Endothelial cell of umbilical vein (primary cell): Measurements from ENCODE around the gene HDAC7. TPM values are rescaled to one million over a fixed set of nuclear protein-coding genes. Genes with fewer than 3 reads are reported as not detected.

Experiments used
- BruUV-seq: library from RNA; stranded (reverse); fragments of 400-500 nt; replicated peaks from 2 replicates; lab custom pipeline; 2021; lab: Mats Ljungman, UMichigan
- CTCF ChIA-PET: fragments of 300-600, 350-600 bp; sonication (Branson Sonifier 250); formaldehyde crosslinking; loops from one replicate; lab custom pipeline; 2021; ENCODE audit warnings: antibody characterized with exemption, inconsistent platforms; lab: Charles Lee
- POLR2A ChIA-PET: fragments of 300-600, 350-600 bp; sonication (Branson Sonifier 250); formaldehyde crosslinking; loops from one replicate; lab custom pipeline; 2021; ENCODE audit warnings: antibody characterized with exemption, inconsistent platforms; lab: Charles Lee
- DNase-seq: peaks from one replicate; pipeline ENCODE4 v3.0.0-alpha.2; 2011; ENCODE audit warnings: low read depth, low spot score
- FAIRE-seq: peaks from 2 replicates; lab custom pipeline; 2011; peaks lifted over from hg19 to GRCh38; lab: Jason Lieb, UNC
- H2AFZ ChIP-seq: 2 replicates; pipeline ENCODE4 v1.6.0; 2012; ENCODE audit warnings: low read depth, low read length, control low read depth, inconsistent platforms
- H3K27ac ChIP-seq: 2 replicates; pipeline ENCODE4 v1.5.1; 2011; ENCODE audit warnings: low read depth, mild to moderate bottlenecking, control low read depth, low read length, moderate library complexity; ENCODE audit not compliant: insufficient read depth
- H3K27me3 ChIP-seq, 2 experiments: 2 replicates each; pipeline versions ENCODE4 v1.6.0 to v1.6.1; 2011; ENCODE audit warnings: low read length in 2 of 2, mixed read lengths in 1 of 2; ENCODE audit not compliant: control insufficient read depth in 2 of 2, insufficient read depth in 2 of 2
- H3K36me3 ChIP-seq, 2 experiments: 2 replicates in 1 of 2; 3 replicates in 1 of 2; pipeline ENCODE4 v1.5.1; 2011; ENCODE audit warnings: low read length in 2 of 2, mild to moderate bottlenecking in 1 of 2, moderate library complexity in 1 of 2; ENCODE audit not compliant: control insufficient read depth in 2 of 2, insufficient read depth in 2 of 2; ENCODE audit errors: extremely low read depth in 1 of 2
- H3K4me1 ChIP-seq: 3 replicates; pipeline ENCODE4 v1.5.1; 2011; ENCODE audit warnings: mild to moderate bottlenecking, low read length; ENCODE audit not compliant: control insufficient read depth, insufficient read depth; ENCODE audit errors: extremely low read depth
- H3K4me2 ChIP-seq: 2 replicates; pipeline ENCODE4 v1.6.1; 2011; ENCODE audit warnings: low read length, control low read depth, mixed read lengths; ENCODE audit not compliant: insufficient read depth
- H3K4me3 ChIP-seq, 3 experiments: fragments of 200-600 bp in 1 of 3; sonication (generic), shearing (Covaris generic) in 1 of 3; replicated peaks in 1 of 3; 2 replicates each; pipeline ENCODE4 v1.5.1; 2011 to 2016; ENCODE audit warnings: control low read depth in 3 of 3, low read length in 3 of 3, mild to moderate bottlenecking in 2 of 3, inconsistent platforms in 1 of 3, low read depth in 1 of 3, moderate library complexity in 1 of 3; ENCODE audit not compliant: insufficient read depth in 1 of 3
- H3K79me2 ChIP-seq: 2 replicates; pipeline ENCODE4 v1.6.0; 2012; ENCODE audit warnings: low read length, inconsistent platforms; ENCODE audit not compliant: control insufficient read depth, insufficient read depth
- H3K9ac ChIP-seq: replicated peaks from 2 replicates; pipeline ENCODE3; 2011; ENCODE audit warnings: low read length, control low read depth; ENCODE audit not compliant: insufficient read depth; ENCODE audit errors: extremely low read depth
- H3K9me1 ChIP-seq: replicated peaks from 3 replicates; pipeline ENCODE4 v1.6.0; 2011; ENCODE audit warnings: mild to moderate bottlenecking, low read length; ENCODE audit not compliant: control insufficient read depth, insufficient read depth; ENCODE audit errors: extremely low read depth
- H3K9me3 ChIP-seq: replicated peaks from 2 replicates; pipeline ENCODE4 v1.5.1; 2012; ENCODE audit warnings: low read length, inconsistent platforms; ENCODE audit not compliant: control insufficient read depth, insufficient read depth
- H4K20me1 ChIP-seq: replicated peaks from 2 replicates; pipeline ENCODE3; 2011; ENCODE audit warnings: mild to moderate bottlenecking, low read length; ENCODE audit not compliant: control insufficient read depth, insufficient read depth; ENCODE audit errors: extremely low read depth
- FOS ChIP-seq: IDR thresholded peaks from 2 replicates; pipeline ENCODE4 v1.6.1; 2011; ENCODE audit warnings: mild to moderate bottlenecking, low read length, moderate library complexity, borderline replicate concordance; ENCODE audit not compliant: insufficient read depth
- GATA2 ChIP-seq: IDR thresholded peaks from 2 replicates; pipeline ENCODE4 v1.7.0; 2011; ENCODE audit warnings: low read depth, mild to moderate bottlenecking, moderate library complexity, mixed read lengths, low read length; ENCODE audit not compliant: insufficient read length, insufficient read depth
- JUN ChIP-seq: IDR thresholded peaks from 2 replicates; pipeline ENCODE4 v1.6.1; 2011; ENCODE audit warnings: borderline replicate concordance, low read depth; ENCODE audit not compliant: insufficient read length, insufficient read depth
- MYC ChIP-seq: IDR thresholded peaks from one replicate; pipeline ENCODE4 v1.6.1; 2011; ENCODE audit warnings: mild to moderate bottlenecking, low read depth, low read length
- POLR2A ChIP-seq: IDR thresholded peaks from 2 replicates; pipeline ENCODE4 v1.6.1; 2012; ENCODE audit warnings: low read depth, mild to moderate bottlenecking, control low read depth, low read length
- dilution Hi-C: fragments of 300-500 bp; cut with MboI; formaldehyde crosslinking; loops from one replicate; pipeline ENCODE4 v1.15.0; 2019; ENCODE audit warnings: low sequenced_read_pairs; ENCODE audit not compliant: extremely low pct_ligation_motif_present
- intact Hi-C: fragments of 100-400 bp; cut with micrococcal nuclease; formaldehyde crosslinking; loops from one replicate; pipeline ENCODE4 v1.10.0; 2022
- polyA plus RNA-seq, 4 experiments: library from polyadenylated mRNA; depleted of rRNA in 3 of 4; stranded (reverse) in 3 of 4; unstranded in 1 of 4; fragments of >200 nt; gene quantifications; 2 replicates each; pipeline versions ENCODE4 v1.2.1 to v1.2.3, GENCODE V29; 2011 to 2012; ENCODE audit warnings: missing spikeins in 1 of 4
- total RNA-seq: library from RNA; stranded (reverse); gene quantifications from 2 replicates; pipeline ENCODE4 v1.2.3, GENCODE V29; 2021

HDAC7 gene
- total and polyA plus RNA-seq, 2 donors (not counting 3 experiments of a cell fraction or from before 2014, with no cell fraction given): 119 to 249 TPM

DNA sequence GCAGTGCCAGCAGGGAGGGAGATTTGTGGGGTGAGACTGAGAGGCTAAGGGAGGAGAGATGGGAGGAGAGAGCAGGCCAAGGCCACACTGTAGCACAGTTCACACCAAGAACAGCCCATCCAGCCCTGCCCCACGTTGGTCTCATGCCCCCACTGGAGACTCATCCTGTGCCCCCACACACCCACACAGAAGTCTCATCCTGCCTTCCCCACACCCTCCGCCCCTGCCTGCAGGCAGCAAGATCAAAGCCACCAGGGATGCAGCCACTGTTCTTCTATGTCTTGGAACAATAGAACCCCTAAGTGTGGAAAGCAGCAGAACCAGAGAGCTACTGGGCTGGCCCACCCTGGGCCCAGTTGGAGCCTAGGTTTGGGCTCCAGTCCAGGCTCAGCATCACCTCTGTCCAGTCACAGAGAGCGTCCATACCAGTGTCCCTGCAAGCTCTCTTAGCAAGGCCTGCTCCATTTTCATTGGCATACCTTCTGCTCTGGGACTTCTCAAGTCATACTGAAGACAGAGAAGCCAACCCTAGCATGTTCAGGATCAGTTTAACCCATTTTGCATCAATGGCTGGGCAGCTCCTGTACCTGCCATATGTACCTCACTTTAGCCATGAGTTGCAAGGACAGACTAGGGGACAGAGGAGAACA is 31.7 kb upstream of the HDAC7 start:
- Histone ChIP-seq H3K4me3 (no peak overlapping the region), H3K27me3 (no peaks in the 10 kb centered on the region), H3K9ac (no peak overlapping the region), H4K20me1 (no peaks in the 10 kb centered on the region), H3K9me3 (no peaks in the 10 kb centered on the region), H2AFZ (no peak overlapping the region), H3K36me3 (no peaks in the 10 kb centered on the region), H3K4me1 (peaks cover 7% of the 10 kb centered on the region), H3K9me1 (no peaks in the 10 kb centered on the region), H3K4me2 (no peak overlapping the region), H3K27ac (no peak overlapping the region), H3K79me2 (no peaks in the 10 kb centered on the region)
- ChIA-PET POLR2A (interaction anchor here (0.6 kb wide), 1 partner anchor 938 kb away, joined by 6 read pairs; no protein-coding TSS in a partner anchor), CTCF (interaction anchor here (0.8 to 1.7 kb wide), 2 partner anchors 10 to 13 kb away, joined by 3 to 6 read pairs; no protein-coding TSS in a partner anchor)
- dilution Hi-C loops: no loop called here
- BruUV-seq: no TSS peak
- TF ChIP-seq MYC: no peak
- no peak for TF ChIP-seq FOS
- no peak for TF ChIP-seq JUN
- TF ChIP-seq GATA2: no peak
- DNase-seq (no peak), FAIRE-seq (no peak)
- intact Hi-C loops: no loop called here

DNA sequence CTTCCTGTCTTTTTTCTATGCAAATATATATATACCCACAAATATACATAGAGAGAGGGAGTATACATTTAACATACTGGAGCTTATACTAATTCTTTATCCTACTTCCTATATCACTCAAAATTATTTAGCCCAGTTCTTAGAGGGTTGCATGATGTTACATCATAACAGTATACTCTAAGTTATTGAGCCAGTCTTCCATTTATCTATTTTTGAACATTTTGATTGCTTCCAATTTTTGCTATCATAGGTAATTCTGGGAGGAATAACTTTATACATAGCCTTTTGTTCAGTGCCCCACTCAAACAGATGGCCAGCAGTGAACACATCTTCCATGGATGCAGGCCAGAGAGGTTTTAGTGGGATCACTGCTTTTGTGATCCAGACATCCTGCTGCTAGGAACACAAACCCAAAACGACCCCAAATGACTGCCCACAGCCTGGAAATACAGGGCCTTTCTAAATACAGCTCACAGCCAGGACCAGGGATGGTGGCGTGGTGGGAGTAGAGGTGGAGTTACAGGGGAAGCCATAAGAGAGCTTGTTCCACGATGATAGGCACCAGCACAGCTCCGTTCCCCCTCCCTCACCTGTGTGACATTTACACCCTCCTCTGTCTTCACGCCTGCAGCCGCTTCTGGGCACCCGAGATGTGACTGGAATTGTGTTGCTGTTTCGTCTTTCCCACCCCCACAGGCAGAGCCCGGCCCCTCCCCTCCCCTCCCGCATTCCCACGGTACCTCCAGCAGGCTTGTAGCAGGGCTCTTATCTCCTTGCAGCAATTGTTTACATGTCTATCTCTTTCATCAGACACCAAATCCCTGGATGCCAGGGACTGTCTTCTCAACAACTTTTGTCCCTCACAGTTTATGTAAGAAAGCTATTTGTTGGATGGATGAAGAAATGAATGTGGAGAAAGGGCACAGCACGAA is 30.7 kb upstream of the HDAC7 start:
- intact Hi-C loops (no loop called here), dilution Hi-C loops (no loop called here)
- no peak overlapping the region for H3K4me3 ChIP-seq
- no TSS peak for BruUV-seq
- H3K9ac ChIP-seq: no peak overlapping the region
- ChIA-PET POLR2A (no interaction called here), CTCF (interaction anchor here (1.7 to 2.1 kb wide), 2 partner anchors 12 to 99 kb away, joined by 6 to 10 read pairs; no protein-coding TSS in a partner anchor)
- no peaks in the 10 kb centered on the region for H3K9me1 ChIP-seq
- H3K4me2 ChIP-seq: no peak overlapping the region
- no peaks in the 10 kb centered on the region for H3K36me3 ChIP-seq
- peaks cover 7% of the 10 kb centered on the region for H3K4me1 ChIP-seq
- DNase-seq (no peak), FAIRE-seq (peak; percentile 50)
- no peak overlapping the region for H2AFZ ChIP-seq
- no peaks in the 10 kb centered on the region for H4K20me1 ChIP-seq
- no peaks in the 10 kb centered on the region for H3K9me3 ChIP-seq
- TF ChIP-seq POLR2A (no peak), JUN (no peak)
- no peaks in the 10 kb centered on the region for H3K27me3 ChIP-seq
- H3K79me2 ChIP-seq: no peaks in the 10 kb centered on the region
- H3K27ac ChIP-seq: no peak overlapping the region
